ENCODE results near the gene RNH1.
A peak's percentile ranks its signal among the peaks of the same experiment; 100 is the strongest.
"Not testable (repeated sequence)": the region's sequence is repeated elsewhere in the genome, so short reads cannot be mapped to it uniquely, and the experiment has no call there.

Gene RNH1

GRCh38 chr11:520428-521176 is 13.6 kb upstream of the RNH1 start:
- DNase-seq (ENCODE audit: low spot score), result no peak

DNA sequence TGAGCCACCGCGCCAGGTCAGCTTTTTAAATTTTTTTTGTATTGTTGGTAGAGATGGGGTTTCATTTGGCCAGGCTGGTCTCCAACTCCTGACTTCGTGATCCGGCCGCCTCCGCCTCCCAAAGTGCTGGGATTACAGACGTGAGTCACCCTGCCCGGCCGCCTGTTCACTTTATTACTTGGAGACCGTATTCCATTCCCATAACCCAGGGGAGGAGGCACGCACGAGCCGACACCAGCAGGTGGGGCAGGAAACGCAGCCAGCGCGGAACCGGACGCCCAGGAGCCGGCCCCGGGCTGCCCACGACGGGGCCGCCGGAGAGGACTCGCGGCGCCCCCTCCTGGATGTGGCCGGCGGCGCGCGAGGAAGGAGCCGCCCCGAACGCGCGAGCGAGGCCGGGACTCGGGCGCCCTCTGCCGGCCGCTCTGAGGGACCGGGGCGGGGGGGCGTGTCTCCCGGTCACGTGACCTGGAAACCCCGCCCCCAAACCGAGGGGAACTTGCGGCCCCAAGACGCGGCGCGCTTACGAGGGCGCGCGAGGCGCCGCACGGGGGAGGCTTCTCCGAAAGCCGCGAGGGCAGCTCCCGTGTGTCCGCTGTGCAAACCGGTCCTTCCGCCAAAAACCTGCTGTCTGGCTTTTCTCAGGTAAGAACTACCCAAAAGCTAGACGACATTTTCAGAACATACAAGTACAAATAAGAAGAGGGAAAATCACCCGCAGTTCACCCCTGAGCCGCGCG is 11.6 kb upstream of the RNH1 start:
- DNase-seq (ENCODE audit: low spot score), result peak; percentile 93

- DNase-seq (ENCODE audit: low spot score), result not testable (repeated sequence)
These were observed 10.1 kb upstream of the RNH1 start for GRCh38 chr11:516918-517685.

GRCh38 chr11:516400-516799 is 9.4 kb upstream of the RNH1 start:
- DNase-seq (ENCODE audit: low spot score), result no peak

GRCh38 chr11:515131-515530 is 8.1 kb upstream of the RNH1 start:
- no peak for DNase-seq (ENCODE audit: low spot score)

- no peak for DNase-seq (ENCODE audit: low spot score)
These were observed 7.6 kb upstream of the RNH1 start for GRCh38 chr11:514606-515005.

GRCh38 chr11:512761-513595 is 5.9 kb upstream of the RNH1 start:
- no peak for DNase-seq (ENCODE audit: low spot score)

DNA sequence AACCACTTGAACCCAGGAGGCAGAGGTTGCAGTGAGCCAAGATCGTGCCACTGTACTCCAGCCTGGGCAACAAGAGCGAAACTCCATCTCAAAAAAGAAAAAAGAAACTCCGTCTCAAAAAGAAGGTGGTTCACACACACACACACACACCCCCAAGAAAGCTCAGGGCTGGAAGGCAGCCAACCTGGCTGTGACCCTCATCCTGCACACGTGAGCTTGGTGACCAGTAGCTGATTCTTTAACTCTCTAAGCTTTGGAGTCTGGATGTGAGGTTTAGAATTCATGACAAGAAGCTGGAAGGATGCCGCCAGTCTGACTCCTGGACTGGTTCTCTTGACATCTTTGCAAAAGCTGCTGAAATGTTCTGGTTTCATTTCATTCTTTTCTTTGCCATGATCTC is 1.9 kb upstream of the RNH1 start:
- no peak for DNase-seq (ENCODE audit: low spot score)

- no peak for DNase-seq (ENCODE audit: low spot score)
These were observed 879 bp upstream of the RNH1 start for GRCh38 chr11:507727-508515.

DNA sequence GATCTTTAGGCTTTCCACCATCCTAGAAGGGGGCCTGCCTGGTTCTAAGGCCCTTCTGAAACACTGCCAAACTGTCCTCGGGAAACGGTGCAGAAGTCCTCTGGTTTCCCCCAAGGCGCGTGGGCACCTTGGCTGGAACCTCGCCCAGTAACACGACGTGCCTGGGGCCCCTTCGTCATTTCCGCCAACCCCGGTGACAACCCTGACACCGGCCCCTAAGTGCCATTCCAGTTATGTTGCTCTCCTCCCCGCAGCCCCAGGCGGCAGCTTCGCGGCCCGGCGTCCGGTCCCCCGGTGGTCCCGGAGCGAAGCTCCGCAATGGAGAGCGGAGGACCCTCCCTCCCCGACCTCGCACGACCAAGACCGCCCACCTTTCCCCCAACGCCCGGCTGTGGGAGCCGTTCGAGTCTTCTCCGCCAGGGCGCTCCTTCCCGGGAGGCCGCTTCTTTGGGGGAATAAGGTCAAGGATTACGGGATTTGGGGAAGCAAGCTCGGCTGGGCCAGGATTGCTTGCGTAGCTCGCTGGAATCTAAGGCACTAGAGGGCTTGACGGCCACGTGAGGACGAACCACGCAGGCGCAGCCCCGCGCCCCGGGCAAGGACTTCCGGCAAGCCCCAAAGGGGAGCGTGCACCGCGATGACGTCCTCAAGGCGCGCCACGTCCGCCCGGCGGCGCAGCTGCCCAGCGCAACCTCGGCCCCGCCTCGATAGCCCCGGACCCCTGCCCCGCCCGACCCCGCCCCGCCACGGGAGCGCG is 626 bp downstream of the RNH1 start:
- peak; percentile 92 for DNase-seq (ENCODE audit: low spot score)

GRCh38 chr11:504994-505344 is 2.1 kb downstream of the RNH1 start:
- DNase-seq (ENCODE audit: low spot score), result no peak

GRCh38 chr11:504053-504993 is 2.7 kb downstream of the RNH1 start:
- no peak for DNase-seq (ENCODE audit: low spot score)

DNA sequence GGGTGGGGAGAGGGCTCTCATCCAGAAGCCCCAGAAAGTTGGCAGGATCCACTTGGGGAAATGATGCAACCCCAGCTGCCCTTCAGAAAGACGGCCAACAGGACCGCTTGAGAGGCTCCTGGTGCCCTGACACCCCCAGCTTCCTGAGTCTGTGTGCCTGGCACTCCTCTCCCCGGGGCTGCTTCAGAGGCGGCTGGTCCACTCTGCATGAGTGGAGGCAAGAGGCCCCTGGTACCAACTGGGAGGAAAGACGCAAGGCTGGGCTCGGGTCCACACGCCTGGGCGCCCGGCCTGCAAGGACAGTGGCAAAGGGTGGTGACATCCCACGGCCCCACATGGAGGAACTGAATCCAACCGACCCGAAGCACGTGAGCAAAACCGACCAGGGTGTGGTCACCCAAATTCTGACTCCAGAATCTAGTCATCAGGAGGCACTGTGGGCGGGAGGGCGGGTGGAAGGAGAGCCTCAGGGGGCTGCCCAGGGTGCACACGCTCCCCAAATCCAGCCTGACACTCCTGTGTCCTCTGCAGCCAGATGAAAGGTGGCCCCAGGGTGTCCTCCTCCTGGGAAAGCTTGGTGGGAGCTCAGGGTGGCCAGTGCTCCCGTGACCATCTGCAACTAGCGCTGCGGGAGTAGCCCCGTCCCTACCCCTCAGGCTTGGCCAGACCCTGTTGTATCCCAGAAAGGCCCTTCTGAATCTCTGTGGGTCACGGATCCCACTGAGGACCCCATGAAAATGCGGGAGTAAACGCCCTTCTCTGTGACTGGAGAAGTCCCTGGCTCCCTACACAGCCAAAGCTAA is 3.7 kb downstream of the RNH1 start:
- no peak for DNase-seq (ENCODE audit: low spot score)

DNA sequence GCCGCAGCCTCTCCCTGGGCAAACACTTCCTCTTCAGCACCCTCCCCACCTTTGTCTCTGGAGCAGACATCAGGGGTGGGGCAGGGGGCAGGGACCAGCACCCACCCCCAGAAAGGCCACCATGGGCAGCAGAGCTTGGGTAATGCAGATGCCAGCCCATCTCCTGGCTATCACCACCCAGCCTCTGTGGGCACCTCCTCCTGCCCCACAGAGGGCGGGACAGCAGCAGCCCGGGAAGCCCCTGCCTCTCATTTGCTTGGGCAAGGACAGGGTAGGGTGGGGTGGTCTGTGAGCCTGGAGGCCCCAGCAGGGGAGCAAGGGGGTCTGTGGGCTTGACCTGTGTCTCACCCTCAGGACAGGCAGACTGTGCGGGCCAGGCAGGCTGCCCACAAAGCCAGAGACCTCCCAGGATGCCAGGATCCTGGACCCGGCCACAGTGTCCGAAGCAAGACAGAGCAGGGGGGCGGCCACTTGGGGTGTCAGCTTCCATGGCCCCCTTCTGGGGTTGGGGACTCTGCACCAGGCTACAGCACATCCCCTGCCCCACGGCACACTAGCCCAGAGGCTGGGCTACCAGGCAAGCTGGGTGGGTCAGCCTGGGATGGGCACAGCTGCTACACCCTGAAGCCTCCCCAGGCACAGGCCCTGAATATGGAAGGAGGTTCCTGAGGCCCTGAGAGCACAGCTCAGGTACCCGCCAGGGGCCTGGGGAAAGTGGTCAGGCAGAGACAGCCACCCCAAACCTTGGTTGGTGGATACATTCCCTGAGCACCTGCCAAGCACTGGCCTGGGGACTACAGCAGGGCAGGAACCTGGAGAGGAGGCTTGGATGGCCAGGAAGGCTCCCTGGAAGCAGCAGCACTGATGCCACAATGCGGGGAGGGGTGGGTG is 4.5 kb downstream of the RNH1 start:
- no peak for DNase-seq (ENCODE audit: low spot score)

DNA sequence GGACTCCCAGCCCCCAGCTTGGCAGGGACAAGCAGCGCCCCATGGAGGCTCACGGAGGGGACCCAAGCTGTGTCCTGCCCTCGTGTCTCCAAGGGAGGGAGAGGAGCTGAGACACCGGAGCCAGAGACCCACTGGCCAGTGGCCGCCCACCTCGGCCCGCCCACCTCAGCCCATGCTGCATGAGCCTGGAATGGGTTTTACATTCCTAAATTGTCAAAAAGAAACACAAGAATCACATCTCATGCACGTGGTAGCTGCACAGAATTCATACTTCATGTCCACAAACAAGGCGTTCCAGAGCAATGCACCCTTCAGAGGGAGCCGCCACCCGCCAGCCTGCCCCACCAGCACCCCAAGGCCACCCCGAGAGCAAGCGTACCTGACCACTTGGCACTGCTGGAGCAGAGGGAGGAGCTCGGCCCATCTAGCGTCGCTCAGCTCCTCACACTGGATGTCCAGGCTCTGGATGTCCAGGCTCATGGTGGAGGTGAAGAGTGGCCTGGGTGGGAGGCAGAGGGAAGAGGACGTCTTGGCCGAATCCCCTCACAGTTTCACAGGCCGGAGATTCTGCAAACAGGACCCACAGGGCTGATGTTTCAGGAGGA is 5.3 kb downstream of the RNH1 start:
- DNase-seq (ENCODE audit: low spot score), result no peak

- DNase-seq (ENCODE audit: low spot score), result no peak
These were observed 5.9 kb downstream of the RNH1 start for GRCh38 chr11:501001-501682.

Measured in SW480 (cell line).